ENCODE measurements around the gene SYCN.

Gene SYCN

GRCh38 chr19:39192846-39193245 lies 11.2 kb downstream of the SYCN start:
- DNase-seq = no peak

- DNase-seq = no peak
These were observed 13.3 kb downstream of the SYCN start for GRCh38 chr19:39190768-39191167.

GRCh38 chr19:39188960-39189359 lies 15.1 kb downstream of the SYCN start:
- no peak for DNase-seq

- no peak for DNase-seq
These were observed 16.5 kb downstream of the SYCN start for GRCh38 chr19:39187552-39187943.

DNA sequence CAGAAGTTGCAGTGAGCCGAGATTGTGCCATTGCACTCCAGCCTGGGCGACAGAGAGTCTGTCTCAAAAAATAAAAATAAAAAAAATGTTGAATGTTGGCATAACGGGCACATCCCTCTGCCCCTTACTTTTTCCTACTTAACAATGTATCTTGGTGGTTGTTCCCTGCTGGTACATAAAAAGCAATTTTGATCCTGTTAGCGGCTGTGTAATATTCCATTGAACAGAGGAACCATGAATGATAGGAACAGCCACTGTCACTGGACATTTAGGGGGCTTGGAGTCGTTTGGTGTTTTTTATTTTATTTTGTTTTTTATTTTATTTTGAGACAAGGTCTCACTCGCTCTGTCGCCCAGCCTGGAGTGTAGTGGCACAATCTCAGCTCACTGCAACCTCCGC lies 17.7 kb downstream of the SYCN start:
- DNase-seq = no peak

GRCh38 chr19:39183104-39183503 lies 21.0 kb downstream of the SYCN start:
- no peak for DNase-seq

GRCh38 chr19:39182174-39182505 lies 21.9 kb downstream of the SYCN start:
- DNase-seq = no peak

- DNase-seq = no peak
These were observed 22.4 kb downstream of the SYCN start for GRCh38 chr19:39181500-39182173.

DNA sequence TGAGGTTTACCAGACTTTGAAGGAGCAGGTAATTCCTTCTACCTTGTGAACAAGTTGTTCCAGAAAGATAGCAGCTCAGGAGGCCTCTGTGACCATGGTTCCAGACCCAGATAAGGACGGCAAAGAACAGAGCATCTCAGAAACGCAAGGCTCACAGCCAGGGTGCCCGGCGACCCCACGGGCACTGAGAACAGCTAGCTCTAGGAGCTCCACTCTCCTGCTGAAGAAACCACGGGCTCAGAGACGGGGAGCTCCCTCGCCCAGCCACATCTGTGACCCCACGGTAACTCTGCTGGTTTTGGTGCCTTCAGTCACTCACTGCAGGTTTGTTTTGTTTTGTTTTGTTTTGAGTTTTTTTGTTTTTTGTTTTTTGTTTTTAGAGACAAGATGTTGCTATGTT lies 23.3 kb downstream of the SYCN start:
- no peak for DNase-seq

DNA sequence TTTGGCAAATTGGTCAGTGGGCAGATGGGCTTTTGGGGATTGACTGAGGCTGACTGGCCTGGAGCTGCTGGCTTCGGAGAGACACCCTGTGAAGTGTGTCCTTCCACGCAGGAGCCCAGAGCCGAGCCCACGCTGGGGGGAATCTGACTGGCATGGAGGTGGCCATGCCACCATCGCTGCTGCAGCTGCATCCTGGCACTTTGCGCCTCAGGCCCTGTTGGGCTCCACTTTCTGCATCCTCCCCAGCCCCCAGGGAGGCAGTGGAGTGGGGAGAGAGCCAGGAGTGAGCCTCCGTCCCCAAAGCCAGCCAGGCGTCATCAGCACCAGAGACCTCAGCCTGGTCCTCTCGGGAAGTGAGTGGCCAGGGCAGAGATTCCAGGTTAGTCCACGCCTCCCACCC lies 24.3 kb downstream of the SYCN start:
- no peak for DNase-seq

GRCh38 chr19:39178296-39179006 lies 25.6 kb downstream of the SYCN start:
- no peak for DNase-seq

- DNase-seq = no peak
These were observed 26.3 kb downstream of the SYCN start for GRCh38 chr19:39177736-39178135.

- no peak for DNase-seq
These were observed 26.9 kb downstream of the SYCN start for GRCh38 chr19:39177110-39177699.

GRCh38 chr19:39175564-39175963 lies 28.5 kb downstream of the SYCN start:
- DNase-seq = no peak

- no peak for DNase-seq
These were observed 29.2 kb downstream of the SYCN start for GRCh38 chr19:39174558-39175544.

GRCh38 chr19:39174142-39174541 lies 29.9 kb downstream of the SYCN start:
- no peak for DNase-seq

DNA sequence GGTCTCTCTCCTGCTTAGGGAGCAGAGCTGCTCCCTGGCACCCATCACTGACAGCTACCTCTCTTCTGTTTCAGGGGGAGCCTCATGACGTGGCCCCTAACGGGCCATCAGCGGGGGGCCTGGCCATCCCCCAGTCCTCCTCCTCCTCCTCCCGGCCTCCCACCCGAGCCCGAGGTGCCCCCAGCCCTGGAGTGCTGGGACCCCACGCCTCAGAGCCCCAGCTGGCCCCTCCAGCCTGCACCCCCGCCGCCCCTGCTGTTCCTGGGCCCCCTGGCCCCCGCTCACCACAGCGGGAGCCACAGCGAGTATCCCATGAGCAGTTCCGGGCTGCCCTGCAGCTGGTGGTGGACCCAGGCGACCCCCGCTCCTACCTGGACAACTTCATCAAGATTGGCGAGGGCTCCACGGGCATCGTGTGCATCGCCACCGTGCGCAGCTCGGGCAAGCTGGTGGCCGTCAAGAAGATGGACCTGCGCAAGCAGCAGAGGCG lies 30.5 kb downstream of the SYCN start:
- DNase-seq = no peak

- no peak for DNase-seq
These were observed 31.2 kb downstream of the SYCN start for GRCh38 chr19:39172700-39173501.

- no peak for DNase-seq
These were observed 32.3 kb downstream of the SYCN start for GRCh38 chr19:39171479-39172465.

- DNase-seq = no peak
These were observed 33.5 kb downstream of the SYCN start for GRCh38 chr19:39170386-39171231.
